Endothelial cell (in vitro differentiated cells): ENCODE data around the gene GBF1. TPM values are rescaled to one million over a fixed set of nuclear protein-coding genes. Genes with fewer than 3 reads are reported as not detected.

Experiments used
- DNase-seq: peaks from one replicate; pipeline ENCODE4 v3.0.0; 2021; ENCODE audit warnings: low spot score
- H3K27ac Mint-ChIP-seq: one replicate; pipeline ENCODE4 v1.8.0; 2021; ENCODE audit warnings: mixed read lengths, inconsistent platforms; ENCODE audit not compliant: unreplicated experiment
- H3K27me3 Mint-ChIP-seq: one replicate; pipeline ENCODE4 v1.8.0; 2021; ENCODE audit warnings: mild to moderate bottlenecking, moderate library complexity, mixed read lengths, inconsistent platforms; ENCODE audit not compliant: unreplicated experiment
- H3K36me3 Mint-ChIP-seq: one replicate; pipeline ENCODE4 v1.8.0; 2021; ENCODE audit warnings: mild to moderate bottlenecking, low read depth, mixed read lengths, inconsistent platforms; ENCODE audit not compliant: unreplicated experiment
- H3K4me1 Mint-ChIP-seq: one replicate; pipeline ENCODE4 v1.8.0; 2021; ENCODE audit warnings: mild to moderate bottlenecking, mixed read lengths, inconsistent platforms; ENCODE audit not compliant: unreplicated experiment
- H3K4me3 Mint-ChIP-seq: one replicate; pipeline ENCODE4 v1.8.0; 2021; ENCODE audit warnings: mild to moderate bottlenecking, mixed read lengths, inconsistent platforms; ENCODE audit not compliant: unreplicated experiment
- H3K9me3 Mint-ChIP-seq: one replicate; pipeline ENCODE4 v1.8.0; 2021; ENCODE audit warnings: mixed read lengths, inconsistent platforms; ENCODE audit not compliant: unreplicated experiment
- CTCF ChIP-seq: fragments of 200-600 bp; sonication (generic); IDR thresholded peaks from one replicate; pipeline ENCODE4 v1.5.0; 2021; ENCODE audit warnings: antibody characterized with exemption; ENCODE audit not compliant: unreplicated experiment
- total RNA-seq: library from RNA; stranded (reverse); fragmentation: NEBNext Ultra II Directional; extraction: Animal tissue kit (Norgen Biotek cat#: 25700); gene quantifications from one replicate; pipeline ENCODE4 v1.2.1, GENCODE V29; 2021; ENCODE audit not compliant: unreplicated experiment

GBF1 gene
- total RNA-seq, 1 donor from 2014 or later: 45.1 TPM

- Mint-ChIP-seq H3K36me3 (peaks cover 8% of the 10 kb centered on the region), H3K9me3 (no peaks in the 10 kb centered on the region), H3K4me3 (no peak overlapping the region), H3K27ac (no peak overlapping the region), H3K4me1 (peaks cover 12% of the 10 kb centered on the region), H3K27me3 (peaks cover 8% of the 10 kb centered on the region)
- TF ChIP-seq CTCF: no peak
- no peak for DNase-seq
Measured at GRCh38 chr10:102425444-102425843, 180.1 kb downstream of the GBF1 start.

GRCh38 chr10:102426803-102427287 is 181.5 kb downstream of the GBF1 start:
- peaks cover 13% of the 10 kb centered on the region for H3K4me1 Mint-ChIP-seq
- no peak overlapping the region for H3K4me3 Mint-ChIP-seq
- peaks cover 7% of the 10 kb centered on the region for H3K27me3 Mint-ChIP-seq
- H3K36me3 Mint-ChIP-seq: peaks cover 8% of the 10 kb centered on the region
- DNase-seq: no peak
- H3K27ac Mint-ChIP-seq: no peak overlapping the region
- H3K9me3 Mint-ChIP-seq: no peaks in the 10 kb centered on the region
- no peak for TF ChIP-seq CTCF

GRCh38 chr10:102429468-102429867 is 184.1 kb downstream of the GBF1 start:
- no peaks in the 10 kb centered on the region for H3K9me3 Mint-ChIP-seq
- peaks cover 2% of the 10 kb centered on the region for H3K36me3 Mint-ChIP-seq
- TF ChIP-seq CTCF: no peak
- H3K4me3 Mint-ChIP-seq: no peak overlapping the region
- peaks cover 16% of the 10 kb centered on the region for H3K4me1 Mint-ChIP-seq
- H3K27ac Mint-ChIP-seq: no peak overlapping the region
- DNase-seq: no peak
- H3K27me3 Mint-ChIP-seq: peaks cover 8% of the 10 kb centered on the region

- Mint-ChIP-seq H3K9me3 (no peaks in the 10 kb centered on the region), H3K4me1 (peaks cover 34% of the 10 kb centered on the region), H3K27ac (peak overlapping the region; percentile 57), H3K27me3 (peaks cover 10% of the 10 kb centered on the region), H3K4me3 (peak overlapping the region; percentile 96), H3K36me3 (no peaks in the 10 kb centered on the region)
- TF ChIP-seq CTCF: no peak
- no peak for DNase-seq
Measured at GRCh38 chr10:102431452-102432124, 186.3 kb downstream of the GBF1 start.

Other genes with a start within 250 kb of the GBF1 start
- gene ARMH3, start 189.4 kb upstream of the GBF1 start, total RNA-seq: 20.5 TPM
- 25.1 TPM for gene HPS6, start 180.2 kb upstream of the GBF1 start, total RNA-seq
- gene LDB1, start 125.2 kb upstream of the GBF1 start, total RNA-seq: 160 TPM
- 29.9 TPM for gene PPRC1, start 112.5 kb upstream of the GBF1 start, total RNA-seq
- 43.2 TPM for gene NOLC1, start 93.1 kb upstream of the GBF1 start, total RNA-seq
- not detected for gene ELOVL3, start 19.2 kb upstream of the GBF1 start, total RNA-seq
- gene PITX3, start 4.0 kb upstream of the GBF1 start, total RNA-seq: not detected
- 14.2 TPM for gene NFKB2, start 150.2 kb downstream of the GBF1 start, total RNA-seq
- 0.31 TPM for gene PSD, start 173.3 kb downstream of the GBF1 start, total RNA-seq
- 8.7 TPM for gene FBXL15, start 175.3 kb downstream of the GBF1 start, total RNA-seq
- 72.9 TPM for gene CUEDC2, start 187.0 kb downstream of the GBF1 start, total RNA-seq
- gene C10orf95, start 206.0 kb downstream of the GBF1 start, total RNA-seq: 0.18 TPM